ENCODE measurements around the gene SH2B3. TPM values are rescaled to one million over a fixed set of nuclear protein-coding genes. Genes with fewer than 3 reads are reported as not detected.

Gene SH2B3
- total and polyA plus RNA-seq, 2 of the 13 experiments (the other 11 are each of a cell fraction or from before 2014, with no cell fraction given), result 6.8 to 6.9 TPM

DNA sequence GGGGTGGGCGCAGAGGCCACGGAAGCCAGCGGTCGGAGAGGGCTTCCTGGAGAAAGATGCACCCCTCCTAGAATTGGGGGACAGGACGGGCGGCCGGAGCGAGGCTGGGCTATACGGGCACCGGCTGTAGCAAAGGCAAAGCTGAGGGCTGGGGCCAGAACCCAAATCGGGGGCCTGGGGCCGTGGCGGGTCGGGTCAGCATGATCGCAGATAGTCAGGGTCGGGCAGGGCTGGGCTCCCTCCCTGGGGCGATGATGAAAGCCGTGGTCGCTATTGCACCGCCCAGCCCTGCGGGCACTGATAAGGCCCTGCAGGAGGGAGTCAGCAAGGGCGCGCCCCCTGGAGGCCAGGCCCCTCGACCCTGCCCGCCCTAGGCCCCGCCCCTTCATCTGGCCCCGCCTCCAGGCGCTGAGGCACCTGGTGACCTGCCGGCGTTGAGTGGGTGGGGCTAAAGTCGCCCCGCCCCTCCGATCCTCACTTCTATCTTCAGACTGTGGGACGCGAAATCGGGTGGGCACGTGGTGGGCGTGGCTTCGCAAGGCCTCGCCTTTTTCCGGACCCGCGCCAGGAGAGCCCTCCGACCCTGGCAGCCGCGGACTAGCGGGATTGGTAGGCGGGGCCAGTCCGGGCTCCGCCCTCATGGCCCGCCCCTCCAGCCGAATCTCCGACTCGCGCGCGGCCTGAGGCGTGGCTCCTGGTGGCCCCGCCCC is 419 bp upstream of the SH2B3 start (continued):
- TF ChIP-seq, protein P1, sequence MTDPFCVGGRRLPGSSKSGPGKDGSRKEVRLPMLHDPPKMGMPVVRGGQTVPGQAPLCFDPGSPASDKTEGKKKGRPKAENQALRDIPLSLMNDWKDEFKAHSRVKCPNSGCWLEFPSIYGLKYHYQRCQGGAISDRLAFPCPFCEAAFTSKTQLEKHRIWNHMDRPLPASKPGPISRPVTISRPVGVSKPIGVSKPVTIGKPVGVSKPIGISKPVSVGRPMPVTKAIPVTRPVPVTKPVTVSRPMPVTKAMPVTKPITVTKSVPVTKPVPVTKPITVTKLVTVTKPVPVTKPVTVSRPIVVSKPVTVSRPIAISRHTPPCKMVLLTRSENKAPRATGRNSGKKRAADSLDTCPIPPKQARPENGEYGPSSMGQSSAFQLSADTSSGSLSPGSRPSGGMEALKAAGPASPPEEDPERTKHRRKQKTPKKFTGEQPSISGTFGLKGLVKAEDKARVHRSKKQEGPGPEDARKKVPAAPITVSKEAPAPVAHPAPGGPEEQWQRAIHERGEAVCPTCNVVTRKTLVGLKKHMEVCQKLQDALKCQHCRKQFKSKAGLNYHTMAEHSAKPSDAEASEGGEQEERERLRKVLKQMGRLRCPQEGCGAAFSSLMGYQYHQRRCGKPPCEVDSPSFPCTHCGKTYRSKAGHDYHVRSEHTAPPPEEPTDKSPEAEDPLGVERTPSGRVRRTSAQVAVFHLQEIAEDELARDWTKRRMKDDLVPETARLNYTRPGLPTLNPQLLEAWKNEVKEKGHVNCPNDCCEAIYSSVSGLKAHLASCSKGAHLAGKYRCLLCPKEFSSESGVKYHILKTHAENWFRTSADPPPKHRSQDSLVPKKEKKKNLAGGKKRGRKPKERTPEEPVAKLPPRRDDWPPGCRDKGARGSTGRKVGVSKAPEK (CRISPR knock-in tag; IDR thresholded peaks at IDR 0.05; ENCODE audit: borderline replicate concordance), result no peak
- TF ChIP-seq ZNF331 (CRISPR knock-in tag; IDR thresholded peaks at IDR 0.05) (peak; percentile 14; the same call in 1 of the 2 replicates), GPN1 (CRISPR knock-in tag; IDR thresholded peaks at IDR 0.05; ENCODE audit: borderline replicate concordance) (no peak), ZNF709 (CRISPR knock-in tag; IDR thresholded peaks at IDR 0.05) (peak; percentile 44; the same call in 1 of the 2 replicates), SOX5 (CRISPR knock-in tag; IDR thresholded peaks at IDR 0.05; ENCODE audit: borderline replicate concordance) (peak; percentile 37; the same call in 1 of the 2 replicates), NFATC3 (CRISPR knock-in tag; IDR thresholded peaks at IDR 0.05) (no peak), ZBTB2 (CRISPR knock-in tag; IDR thresholded peaks at IDR 0.05; ENCODE audit: low read depth) (no peak), POLR2G (IDR thresholded peaks at IDR 0.05; ENCODE audit: low read depth, low read length) (peak; percentile 61), ZNF850 (CRISPR knock-in tag; conservative IDR thresholded peaks at IDR 0.05) (no peak), ZNF574 (CRISPR knock-in tag; IDR thresholded peaks at IDR 0.05) (peak; percentile 74), AGO1 (IDR thresholded peaks at IDR 0.05; ENCODE audit: low read depth, low read length, poor library complexity, severe bottlenecking) (peak; percentile 62), ZSCAN12 (CRISPR knock-in tag; IDR thresholded peaks at IDR 0.05) (0 out of 2 replicates have a peak, but pooled peaks have one; percentile 35)
- TF ChIP-seq, protein P2, sequence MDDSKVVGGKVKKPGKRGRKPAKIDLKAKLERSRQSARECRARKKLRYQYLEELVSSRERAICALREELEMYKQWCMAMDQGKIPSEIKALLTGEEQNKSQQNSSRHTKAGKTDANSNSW (CRISPR knock-in tag; IDR thresholded peaks at IDR 0.05; ENCODE audit: borderline replicate concordance), result peak; percentile 60; the same call in 1 of the 2 replicates

Data from HepG2 (cell line).